SKM-1 treated with dmso at 0.1 percent for 144 hours (cell line): ENCODE results near the gene HOTAIR.

ENCODE experiments used
- DNase-seq: peaks from one replicate; lab custom pipeline; 2025; ENCODE audit not compliant: unreplicated experiment; lab: John Stamatoyannopoulos, UW

Gene HOTAIR

GRCh38 chr12:54000116-54001114, 25.7 kb upstream of the HOTAIR start, which contains the start of gene HOXC9:
Gene HOXC9 (plus strand): TSS chr12:54000161. CDS start chr12:54000189, 28 bp downstream.
- no peak for DNase-seq

- no peak for DNase-seq
Observed at GRCh38 chr12:53999559-54000115, 24.9 kb upstream of the HOTAIR start.

GRCh38 chr12:53998900-53999236, 24.1 kb upstream of the HOTAIR start:
- no peak for DNase-seq

GRCh38 chr12:53998110-53998899, 23.6 kb upstream of the HOTAIR start:
- DNase-seq: no peak

- DNase-seq: no peak
Observed at GRCh38 chr12:53997204-53998109, 22.7 kb upstream of the HOTAIR start.

GRCh38 chr12:53996240-53997203, 21.8 kb upstream of the HOTAIR start:
- no peak for DNase-seq

- no peak for DNase-seq
Observed at GRCh38 chr12:53995378-53996239, 20.9 kb upstream of the HOTAIR start.

GRCh38 chr12:53995002-53995377, 20.2 kb upstream of the HOTAIR start:
- no peak for DNase-seq

GRCh38 chr12:53994264-53995001, 19.7 kb upstream of the HOTAIR start:
- DNase-seq: no peak

- DNase-seq: no peak
Observed at GRCh38 chr12:53994009-53994263, 19.2 kb upstream of the HOTAIR start.

GRCh38 chr12:53993162-53994008, 18.6 kb upstream of the HOTAIR start:
- no peak for DNase-seq

GRCh38 chr12:53992377-53992889, 17.7 kb upstream of the HOTAIR start:
- no peak for DNase-seq

GRCh38 chr12:53991077-53991460, 16.3 kb upstream of the HOTAIR start:
- DNase-seq: no peak

- DNase-seq: no peak
Observed at GRCh38 chr12:53990311-53991076, 15.7 kb upstream of the HOTAIR start.

- DNase-seq: no peak
Observed at GRCh38 chr12:53989227-53990113, 14.7 kb upstream of the HOTAIR start.
